ENCODE results near the gene MMEL1. TPM values are rescaled to one million over a fixed set of nuclear protein-coding genes. Genes with fewer than 3 reads are reported as not detected.

Gene MMEL1
- total and polyA plus RNA-seq, 2 donors (not counting 1 experiment from before 2014, with no cell fraction given) = 0.33 to 0.60 TPM

GRCh38 chr1:2609319-2610035 lies 23.3 kb downstream of the MMEL1 start:
- H3K9me3 ChIP-seq (ENCODE audit: control insufficient read depth, insufficient read depth, low read depth, low read length) = no peaks in the 10 kb centered on the region
- H3K4me2 ChIP-seq (ENCODE audit: extremely low read depth, insufficient read depth, low read length) = no peak overlapping the region
- H3K4me1 ChIP-seq (ENCODE audit: control insufficient read depth, extremely low read depth, insufficient read depth, low read length) = no peaks in the 10 kb centered on the region
- no peak for TF ChIP-seq EZH2 (IDR thresholded peaks at IDR 0.05; ENCODE audit: low read length, missing control alignments)
- no peak for TF ChIP-seq CTCF (conservative IDR thresholded peaks at IDR 0.05 in 1 of 2, IDR thresholded peaks at IDR 0.05 in 1 of 2; ENCODE audit: low read depth in 1 of 2, low read length in 2 of 2)
- H3K4me3 ChIP-seq (replicated peaks in 1 of 4; ENCODE audit: control extremely low read depth in 1 of 4, insufficient read depth in 1 of 4, low read depth in 3 of 4, low read length in 4 of 4) = no peak overlapping the region
- no peaks in the 10 kb centered on the region for H3K79me2 ChIP-seq (ENCODE audit: control insufficient read depth, insufficient read depth, low read length)
- H3K27me3 ChIP-seq (ENCODE audit: control insufficient read depth, insufficient read depth, low read length) = no peaks in the 10 kb centered on the region
- no peak overlapping the region for H2AFZ ChIP-seq (ENCODE audit: low read length)
- DNase-seq (ENCODE audit: low read depth in 2 of 2) = no peak
- H3K27ac ChIP-seq (ENCODE audit: insufficient read depth, low read length) = no peak overlapping the region
- H3K9ac ChIP-seq (ENCODE audit: insufficient read depth, low read length) = no peak overlapping the region
- H3K36me3 ChIP-seq (ENCODE audit: control insufficient read depth, insufficient read depth, low read length) = no peaks in the 10 kb centered on the region
- H4K20me1 ChIP-seq (ENCODE audit: control insufficient read depth, extremely low read depth, insufficient read depth, low read length) = no peaks in the 10 kb centered on the region

GRCh38 chr1:2607641-2608091 lies 25.1 kb downstream of the MMEL1 start:
- no peaks in the 10 kb centered on the region for H3K4me1 ChIP-seq (ENCODE audit: control insufficient read depth, extremely low read depth, insufficient read depth, low read length)
- no peak overlapping the region for H3K9ac ChIP-seq (ENCODE audit: insufficient read depth, low read length)
- H3K79me2 ChIP-seq (ENCODE audit: control insufficient read depth, insufficient read depth, low read length) = no peaks in the 10 kb centered on the region
- H3K27me3 ChIP-seq (ENCODE audit: control insufficient read depth, insufficient read depth, low read length) = no peaks in the 10 kb centered on the region
- H4K20me1 ChIP-seq (ENCODE audit: control insufficient read depth, extremely low read depth, insufficient read depth, low read length) = no peaks in the 10 kb centered on the region
- no peak overlapping the region for H3K4me3 ChIP-seq (replicated peaks in 1 of 4; ENCODE audit: control extremely low read depth in 1 of 4, insufficient read depth in 1 of 4, low read depth in 3 of 4, low read length in 4 of 4)
- no peak for DNase-seq (ENCODE audit: low read depth in 2 of 2)
- H3K9me3 ChIP-seq (ENCODE audit: control insufficient read depth, insufficient read depth, low read depth, low read length) = no peaks in the 10 kb centered on the region
- H3K27ac ChIP-seq (ENCODE audit: insufficient read depth, low read length) = no peak overlapping the region
- H2AFZ ChIP-seq (ENCODE audit: low read length) = no peak overlapping the region
- no peaks in the 10 kb centered on the region for H3K36me3 ChIP-seq (ENCODE audit: control insufficient read depth, insufficient read depth, low read length)
- TF ChIP-seq CTCF (conservative IDR thresholded peaks at IDR 0.05 in 1 of 2, IDR thresholded peaks at IDR 0.05 in 1 of 2; ENCODE audit: low read depth in 1 of 2, low read length in 2 of 2) (no peak), EZH2 (IDR thresholded peaks at IDR 0.05; ENCODE audit: low read length, missing control alignments) (no peak)
- H3K4me2 ChIP-seq (ENCODE audit: extremely low read depth, insufficient read depth, low read length) = no peak overlapping the region

- Histone ChIP-seq H3K4me2 (ENCODE audit: extremely low read depth, insufficient read depth, low read length) (no peak overlapping the region), H3K27me3 (ENCODE audit: control insufficient read depth, insufficient read depth, low read length) (no peaks in the 10 kb centered on the region), H3K9ac (ENCODE audit: insufficient read depth, low read length) (no peak overlapping the region), H3K79me2 (ENCODE audit: control insufficient read depth, insufficient read depth, low read length) (no peaks in the 10 kb centered on the region), H2AFZ (ENCODE audit: low read length) (no peak overlapping the region), H3K4me1 (ENCODE audit: control insufficient read depth, extremely low read depth, insufficient read depth, low read length) (no peaks in the 10 kb centered on the region), H3K27ac (ENCODE audit: insufficient read depth, low read length) (no peak overlapping the region), H4K20me1 (ENCODE audit: control insufficient read depth, extremely low read depth, insufficient read depth, low read length) (no peaks in the 10 kb centered on the region), H3K36me3 (ENCODE audit: control insufficient read depth, insufficient read depth, low read length) (no peaks in the 10 kb centered on the region), H3K4me3 (replicated peaks in 1 of 4; ENCODE audit: control extremely low read depth in 1 of 4, insufficient read depth in 1 of 4, low read depth in 3 of 4, low read length in 4 of 4) (no peak overlapping the region), H3K9me3 (ENCODE audit: control insufficient read depth, insufficient read depth, low read depth, low read length) (no peaks in the 10 kb centered on the region)
- TF ChIP-seq EZH2 (IDR thresholded peaks at IDR 0.05; ENCODE audit: low read length, missing control alignments) = no peak
- TF ChIP-seq CTCF (conservative IDR thresholded peaks at IDR 0.05 in 1 of 2, IDR thresholded peaks at IDR 0.05 in 1 of 2; ENCODE audit: low read depth in 1 of 2, low read length in 2 of 2) = no peak
- no peak for DNase-seq (ENCODE audit: low read depth in 2 of 2)
Observed at GRCh38 chr1:2606881-2607621, 25.8 kb downstream of the MMEL1 start.

Measured in fibroblast of lung (primary cell).